H9 (cell line): ENCODE data around the gene C8G. TPM values are rescaled to one million over a fixed set of nuclear protein-coding genes. Genes with fewer than 3 reads are reported as not detected.

Source experiments
- DNase-seq: peaks from one replicate; pipeline ENCODE4 v3.0.0-alpha.2; 2017
- H2AFZ ChIP-seq: one replicate; pipeline ENCODE4 v1.6.1; 2013; ENCODE audit warnings: mild to moderate bottlenecking, low read length, control low read depth, moderate library complexity
- H2AK5ac ChIP-seq: 2 replicates; pipeline ENCODE4 v1.6.1; 2013; ENCODE audit warnings: low read length, control low read depth, mixed read lengths; ENCODE audit not compliant: insufficient read length
- H2BK120ac ChIP-seq: one replicate; pipeline ENCODE4 v1.6.1; 2013; ENCODE audit warnings: low read depth, mild to moderate bottlenecking, low read length, control low read depth, inconsistent platforms; ENCODE audit not compliant: poor library complexity, severe bottlenecking
- H2BK12ac ChIP-seq: 2 replicates; pipeline ENCODE4 v1.6.1; 2013; ENCODE audit warnings: low read length, control low read depth, mixed read lengths, low read depth; ENCODE audit not compliant: insufficient read length
- H2BK15ac ChIP-seq: 2 replicates; pipeline ENCODE4 v1.6.1; 2013; ENCODE audit warnings: low read depth, low read length, control low read depth
- H2BK20ac ChIP-seq: one replicate; pipeline ENCODE4 v1.6.1; 2013; ENCODE audit warnings: low read depth, mild to moderate bottlenecking, low read length, control low read depth, inconsistent platforms; ENCODE audit not compliant: poor library complexity, severe bottlenecking
- H2BK5ac ChIP-seq: 2 replicates; pipeline ENCODE4 v1.6.1; 2013; ENCODE audit warnings: low read length, control low read depth, mixed read lengths; ENCODE audit not compliant: insufficient read length
- H3K14ac ChIP-seq: 2 replicates; pipeline ENCODE4 v1.6.1; 2013; ENCODE audit warnings: low read length, control low read depth; ENCODE audit not compliant: insufficient read depth
- H3K18ac ChIP-seq: 2 replicates; pipeline ENCODE4 v1.6.1; 2013; ENCODE audit warnings: low read depth, mild to moderate bottlenecking, mixed read lengths, low read length, control low read depth; ENCODE audit not compliant: insufficient read length
- H3K23ac ChIP-seq: 2 replicates; pipeline ENCODE4 v1.6.1; 2013; ENCODE audit warnings: low read length, control low read depth, mixed read lengths, low read depth; ENCODE audit not compliant: insufficient read length
- H3K23me2 ChIP-seq: 2 replicates; pipeline ENCODE4 v1.6.1; 2013; ENCODE audit warnings: low read depth, mild to moderate bottlenecking, mixed read lengths, low read length, control low read depth; ENCODE audit not compliant: insufficient read length, poor library complexity, severe bottlenecking
- H3K27ac ChIP-seq: 2 replicates; pipeline ENCODE4 v1.5.1; 2013; ENCODE audit warnings: low read length, control low read depth, mixed read lengths, low read depth; ENCODE audit not compliant: insufficient read length
- H3K27me3 ChIP-seq: 2 replicates; pipeline ENCODE4 v1.6.1; 2013; ENCODE audit warnings: low read length, control low read depth, inconsistent platforms; ENCODE audit not compliant: insufficient read depth
- H3K4ac ChIP-seq: 2 replicates; pipeline ENCODE4 v1.6.1; 2013; ENCODE audit warnings: low read depth, mild to moderate bottlenecking, control low read depth, inconsistent platforms, low read length, moderate library complexity
- H3K4me1 ChIP-seq: 2 replicates; pipeline ENCODE4 v1.6.1; 2013; ENCODE audit warnings: low read length, control low read depth, inconsistent platforms; ENCODE audit not compliant: insufficient read depth
- H3K4me2 ChIP-seq: 2 replicates; pipeline ENCODE4 v1.6.1; 2013; ENCODE audit warnings: low read length, control low read depth, mixed read lengths; ENCODE audit not compliant: insufficient read length, insufficient read depth
- H3K56ac ChIP-seq: 2 replicates; pipeline ENCODE4 v1.6.1; 2013; ENCODE audit warnings: low read depth, mild to moderate bottlenecking, mixed read lengths, low read length, control low read depth; ENCODE audit not compliant: insufficient read length
- H3K79me1 ChIP-seq: 2 replicates; pipeline ENCODE4 v1.6.1; 2013; ENCODE audit warnings: low read depth, mild to moderate bottlenecking, moderate library complexity, low read length, control low read depth, inconsistent platforms; ENCODE audit not compliant: insufficient read depth, poor library complexity, severe bottlenecking
- H3K79me2 ChIP-seq: 2 replicates; pipeline ENCODE4 v1.6.1; 2013; ENCODE audit warnings: low read length, control low read depth, inconsistent platforms; ENCODE audit not compliant: insufficient read depth
- H3K9ac ChIP-seq: 2 replicates; pipeline ENCODE4 v1.6.1; 2013; ENCODE audit warnings: low read length, control low read depth, mixed read lengths; ENCODE audit not compliant: insufficient read length; ENCODE audit errors: extremely low read depth
- H3K9me3 ChIP-seq: one replicate; pipeline ENCODE4 v1.6.1; 2013; ENCODE audit warnings: low read depth, low read length, inconsistent platforms; ENCODE audit not compliant: control insufficient read depth
- H3T11ph ChIP-seq: one replicate; pipeline ENCODE4 v1.6.1; 2013; ENCODE audit warnings: mild to moderate bottlenecking, low read length, control low read depth, inconsistent platforms
- H4K20me1 ChIP-seq: one replicate; pipeline ENCODE4 v1.6.1; 2013; ENCODE audit not compliant: control insufficient read depth, insufficient read length, insufficient read depth
- H4K5ac ChIP-seq: 2 replicates; pipeline ENCODE4 v1.6.1; 2013; ENCODE audit warnings: low read depth, mild to moderate bottlenecking, mixed read lengths, low read length, control low read depth; ENCODE audit not compliant: insufficient read length
- H4K8ac ChIP-seq: replicated peaks from 2 replicates; pipeline ENCODE4 v1.6.1; 2013; ENCODE audit warnings: low read length, control low read depth, mixed read lengths, low read depth; ENCODE audit not compliant: insufficient read length
- H4K91ac ChIP-seq: 2 replicates; pipeline ENCODE4 v1.6.1; 2013; ENCODE audit warnings: low read depth, mild to moderate bottlenecking, moderate library complexity, mixed read lengths, low read length, control low read depth; ENCODE audit not compliant: insufficient read length
- H3K27ac Mint-ChIP-seq, 3 experiments: 2 replicates in 2 of 3; 3 replicates in 1 of 3; pipeline ENCODE4 v1.8.0; 2020 to 2021; ENCODE audit warnings: mixed read lengths in 3 of 3, mild to moderate bottlenecking in 1 of 3, moderate library complexity in 1 of 3
- H3K27me3 Mint-ChIP-seq: 2 replicates; pipeline ENCODE4 v1.8.0; 2021; ENCODE audit warnings: low read depth, mild to moderate bottlenecking, moderate library complexity, mixed read lengths
- H3K36me3 Mint-ChIP-seq, 3 experiments: 2 replicates in 2 of 3; 3 replicates in 1 of 3; pipeline ENCODE4 v1.8.0; 2020 to 2021; ENCODE audit warnings: low read depth in 3 of 3, mixed read lengths in 3 of 3; ENCODE audit not compliant: insufficient read depth in 1 of 3
- H3K4me1 Mint-ChIP-seq, 2 experiments: 2 replicates each; pipeline ENCODE4 v1.8.0; 2020; ENCODE audit warnings: mixed read lengths in 2 of 2
- H3K4me3 Mint-ChIP-seq, 2 experiments: 2 replicates in 1 of 2; 3 replicates in 1 of 2; pipeline ENCODE4 v1.8.0; 2020 to 2021; ENCODE audit warnings: mild to moderate bottlenecking in 2 of 2, mixed read lengths in 2 of 2, moderate library complexity in 1 of 2
- H3K9me3 Mint-ChIP-seq, 2 experiments: 2 replicates in 1 of 2; 3 replicates in 1 of 2; pipeline ENCODE4 v1.8.0; 2020; ENCODE audit warnings: mild to moderate bottlenecking in 2 of 2, mixed read lengths in 2 of 2, moderate library complexity in 1 of 2
- WGBS: extraction: QIAGEN DNeasy Blood & Tissue Kit; methylation state at CpG from one replicate; pipeline ENCODE4 v1.1.7; 2013; ENCODE audit warnings: missing lambda C conversion rate, low lambda C conversion rate, mixed read lengths; ENCODE audit not compliant: insufficient read length; ENCODE audit errors: extremely low coverage; 5-methylcytosine and 5-hydroxymethylcytosine counted together
- total RNA-seq: library from RNA; stranded (reverse); gene quantifications from 2 replicates; pipeline ENCODE4 v1.2.1, GENCODE V29; 2021
- TF ChIP-seq, protein P1 (sequence below): fragments of 200-600 bp; sonication (generic); conservative IDR thresholded peaks from 3 replicates; pipeline ENCODE4 v1.8.0; 2021; ENCODE audit warnings: antibody characterized with exemption, mild to moderate bottlenecking

The C8G gene
- total RNA-seq, 1 experiment from 2014 or later, result 0.96 TPM

DNA sequence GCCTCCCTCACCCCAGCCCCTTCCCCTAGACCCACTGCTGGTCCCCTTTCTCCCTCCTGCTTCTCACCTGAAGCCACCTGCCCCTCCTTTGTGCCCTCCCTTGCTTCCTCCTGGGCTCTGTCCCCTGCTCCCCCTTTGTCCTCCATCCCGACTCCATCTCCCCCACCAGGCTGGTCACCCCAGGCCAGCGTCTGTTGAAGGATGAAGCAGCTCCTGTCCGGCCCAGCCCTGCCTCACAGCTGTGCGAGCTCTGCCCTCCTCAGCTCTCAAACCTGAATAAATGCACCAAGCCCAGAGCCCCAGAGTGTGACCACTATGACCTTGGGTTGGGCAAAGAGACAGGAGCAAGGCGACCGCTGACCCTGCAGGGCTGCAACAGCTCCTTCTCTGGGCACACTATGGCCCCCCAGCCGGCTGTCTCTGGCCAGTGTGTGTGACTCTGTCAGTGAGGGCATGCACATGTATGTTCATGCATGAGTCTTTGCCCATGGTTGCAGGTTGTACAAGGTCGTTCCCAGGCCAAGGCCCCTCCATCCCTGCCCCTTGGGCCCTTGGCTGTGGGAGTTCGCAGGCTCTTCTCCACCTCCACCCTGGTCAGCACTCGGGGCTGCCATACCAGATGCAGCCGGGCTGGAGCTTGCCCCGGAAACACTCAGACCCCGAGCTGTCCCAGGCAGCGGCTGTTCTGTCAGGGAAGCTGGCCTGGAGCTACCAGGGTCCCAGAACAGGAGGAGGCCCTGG is 10.3 kb downstream of the C8G start:
- peaks cover 2% of the 10 kb centered on the region for H4K20me1 ChIP-seq
- no peaks in the 10 kb centered on the region for H3K27me3 ChIP-seq
- H3K27ac ChIP-seq, result no peak overlapping the region
- Mint-ChIP-seq H3K36me3 (no peaks in the 10 kb centered on the region; a peak in 1 of 7 replicates), H3K27me3 (peaks cover 8% of the 10 kb centered on the region), H3K9me3 (peaks cover 6% of the 10 kb centered on the region in 2 experiments; a peak in 4 of 5 replicates), H3K4me1 (0 out of 4 replicates have a peak, but pooled peaks cover 0 to 2% of the 10 kb centered on the region in 2 experiments), H3K4me3 (no peak overlapping the region), H3K27ac (no peak overlapping the region)
- no CpG with 5 or more reads among the region's 14 CpGs for WGBS
- H3K79me1 ChIP-seq, result no peaks in the 10 kb centered on the region
- TF ChIP-seq, protein P1, sequence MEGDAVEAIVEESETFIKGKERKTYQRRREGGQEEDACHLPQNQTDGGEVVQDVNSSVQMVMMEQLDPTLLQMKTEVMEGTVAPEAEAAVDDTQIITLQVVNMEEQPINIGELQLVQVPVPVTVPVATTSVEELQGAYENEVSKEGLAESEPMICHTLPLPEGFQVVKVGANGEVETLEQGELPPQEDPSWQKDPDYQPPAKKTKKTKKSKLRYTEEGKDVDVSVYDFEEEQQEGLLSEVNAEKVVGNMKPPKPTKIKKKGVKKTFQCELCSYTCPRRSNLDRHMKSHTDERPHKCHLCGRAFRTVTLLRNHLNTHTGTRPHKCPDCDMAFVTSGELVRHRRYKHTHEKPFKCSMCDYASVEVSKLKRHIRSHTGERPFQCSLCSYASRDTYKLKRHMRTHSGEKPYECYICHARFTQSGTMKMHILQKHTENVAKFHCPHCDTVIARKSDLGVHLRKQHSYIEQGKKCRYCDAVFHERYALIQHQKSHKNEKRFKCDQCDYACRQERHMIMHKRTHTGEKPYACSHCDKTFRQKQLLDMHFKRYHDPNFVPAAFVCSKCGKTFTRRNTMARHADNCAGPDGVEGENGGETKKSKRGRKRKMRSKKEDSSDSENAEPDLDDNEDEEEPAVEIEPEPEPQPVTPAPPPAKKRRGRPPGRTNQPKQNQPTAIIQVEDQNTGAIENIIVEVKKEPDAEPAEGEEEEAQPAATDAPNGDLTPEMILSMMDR, result no peak
- no peak overlapping the region for H2BK12ac ChIP-seq
- no peak overlapping the region for H2BK20ac ChIP-seq
- H3K4me2 ChIP-seq, result no peak overlapping the region
- no peak for DNase-seq
- H3K79me2 ChIP-seq, result no peaks in the 10 kb centered on the region
- no peak overlapping the region for H4K91ac ChIP-seq
- H3K18ac ChIP-seq, result no peak overlapping the region
- H4K5ac ChIP-seq, result no peak overlapping the region
- no peak overlapping the region for H3K56ac ChIP-seq
- H3K9ac ChIP-seq, result no peak overlapping the region
- H2BK5ac ChIP-seq, result no peak overlapping the region
- no peak overlapping the region for H2BK120ac ChIP-seq
- no peak overlapping the region for H4K8ac ChIP-seq
- H2BK15ac ChIP-seq, result no peak overlapping the region
- no peak overlapping the region; the same call in 1 of the 2 replicates for H3K14ac ChIP-seq
- no peak overlapping the region for H2AFZ ChIP-seq
- no peaks in the 10 kb centered on the region for H3K23me2 ChIP-seq
- H3K9me3 ChIP-seq, result no peaks in the 10 kb centered on the region
- H3K4ac ChIP-seq, result no peak overlapping the region
- no peak overlapping the region for H3K23ac ChIP-seq
- H3K4me1 ChIP-seq, result no peaks in the 10 kb centered on the region
- H2AK5ac ChIP-seq, result no peak overlapping the region
- H3T11ph ChIP-seq, result no peak overlapping the region
